GM21576 (cell line): ENCODE results near the gene KCNJ12.

Experiments used
- ATAC-seq: cut with Tn5 transposase; IDR thresholded peaks from one replicate; pipeline ENCODE4 v1.9.1; 2021; ENCODE audit warnings: mild to moderate bottlenecking, moderate library complexity; ENCODE audit not compliant: unreplicated experiment

KCNJ12 gene

DNA sequence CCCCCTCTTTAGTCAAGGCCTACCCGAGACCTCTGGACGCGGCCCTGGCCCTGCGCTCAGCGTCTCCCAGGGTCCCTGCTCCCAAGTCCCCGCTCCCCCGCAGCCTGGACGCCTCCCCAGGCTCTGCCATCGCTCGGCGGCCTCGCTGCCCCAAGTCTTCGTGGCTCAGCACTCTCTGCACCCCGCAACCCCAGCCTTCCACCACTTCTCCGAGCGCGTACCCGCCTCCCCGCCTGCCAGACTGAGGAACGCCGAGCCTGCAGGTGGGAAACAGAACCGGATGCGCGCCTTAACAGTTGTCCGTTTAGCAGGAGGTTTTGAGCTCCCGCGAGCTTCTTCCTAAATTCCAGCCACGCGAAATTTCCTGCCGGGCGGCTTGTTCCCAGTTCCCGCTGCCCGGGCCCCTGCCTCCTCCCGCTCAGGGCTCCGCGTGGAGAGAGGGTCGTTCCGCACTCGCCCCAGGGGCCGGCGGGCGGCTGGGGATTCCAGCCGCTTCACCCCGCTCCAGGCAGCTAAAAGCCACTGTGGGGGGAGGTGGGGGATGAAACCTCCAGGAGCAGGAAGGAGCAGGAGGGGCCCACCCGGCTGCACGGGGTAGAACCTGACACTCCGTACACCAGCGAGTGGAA, 87.7 kb downstream of the KCNJ12 start:
- ATAC-seq, result no peak

DNA sequence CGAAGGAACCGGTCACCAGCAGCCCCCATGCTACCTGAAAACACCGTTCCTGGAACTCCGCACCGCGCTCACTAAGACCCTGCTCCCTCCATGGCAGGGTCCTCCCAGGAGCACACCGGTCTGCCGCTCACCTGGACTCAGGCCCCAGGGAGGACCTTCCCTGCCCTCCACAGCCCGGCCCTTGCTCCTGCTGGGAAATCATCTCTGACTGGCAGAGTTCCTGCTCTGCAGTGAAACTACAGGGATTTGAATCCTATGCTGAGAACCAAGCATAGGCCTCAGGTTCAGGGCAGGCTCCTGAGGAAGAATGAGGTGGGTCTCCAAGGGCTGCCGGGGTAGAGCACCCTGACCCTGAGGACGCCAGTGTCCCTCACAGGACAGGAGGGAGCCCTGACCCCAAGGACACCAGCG, 88.5 kb downstream of the KCNJ12 start:
- no peak for ATAC-seq

DNA sequence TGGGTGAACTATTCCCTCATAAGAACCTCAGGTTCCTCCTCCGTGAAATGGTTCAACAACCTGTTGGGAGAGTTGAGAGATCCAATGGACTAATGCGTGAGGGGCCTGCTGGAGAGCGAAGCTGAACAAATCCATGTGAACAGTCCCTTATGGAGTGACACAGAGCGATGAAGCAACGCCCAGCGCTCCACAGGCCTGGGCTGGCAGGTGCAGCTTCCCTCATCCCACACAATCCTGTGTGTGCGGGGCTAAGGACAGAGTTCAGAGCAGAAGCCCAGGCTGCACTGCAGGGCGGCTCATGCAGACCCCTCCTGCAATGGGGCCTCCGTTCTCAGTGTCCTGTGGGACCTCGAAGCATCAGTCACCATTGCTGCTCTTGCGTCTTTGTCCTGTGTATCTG, 90.4 kb downstream of the KCNJ12 start:
- ATAC-seq, result no peak

DNA sequence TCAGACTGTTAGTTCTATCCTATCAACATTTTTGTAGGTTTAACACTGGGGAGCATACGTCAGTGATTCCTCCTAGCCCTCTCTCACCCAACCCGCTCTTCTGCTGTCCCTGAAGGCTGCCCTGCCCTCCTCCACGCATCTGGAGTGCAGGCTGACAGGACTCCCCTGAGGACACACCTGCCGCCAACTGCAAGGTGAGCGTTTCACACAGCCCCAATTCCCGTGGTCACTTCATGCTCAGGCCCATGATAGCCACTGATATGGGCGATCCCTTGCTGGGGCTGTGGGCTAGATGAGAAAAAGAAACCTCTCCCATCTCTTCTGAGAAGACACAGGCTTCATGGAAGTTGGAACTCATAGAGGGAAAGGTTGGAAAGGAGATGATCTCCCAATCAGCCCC, 91.0 kb downstream of the KCNJ12 start:
- ATAC-seq, result no peak

DNA sequence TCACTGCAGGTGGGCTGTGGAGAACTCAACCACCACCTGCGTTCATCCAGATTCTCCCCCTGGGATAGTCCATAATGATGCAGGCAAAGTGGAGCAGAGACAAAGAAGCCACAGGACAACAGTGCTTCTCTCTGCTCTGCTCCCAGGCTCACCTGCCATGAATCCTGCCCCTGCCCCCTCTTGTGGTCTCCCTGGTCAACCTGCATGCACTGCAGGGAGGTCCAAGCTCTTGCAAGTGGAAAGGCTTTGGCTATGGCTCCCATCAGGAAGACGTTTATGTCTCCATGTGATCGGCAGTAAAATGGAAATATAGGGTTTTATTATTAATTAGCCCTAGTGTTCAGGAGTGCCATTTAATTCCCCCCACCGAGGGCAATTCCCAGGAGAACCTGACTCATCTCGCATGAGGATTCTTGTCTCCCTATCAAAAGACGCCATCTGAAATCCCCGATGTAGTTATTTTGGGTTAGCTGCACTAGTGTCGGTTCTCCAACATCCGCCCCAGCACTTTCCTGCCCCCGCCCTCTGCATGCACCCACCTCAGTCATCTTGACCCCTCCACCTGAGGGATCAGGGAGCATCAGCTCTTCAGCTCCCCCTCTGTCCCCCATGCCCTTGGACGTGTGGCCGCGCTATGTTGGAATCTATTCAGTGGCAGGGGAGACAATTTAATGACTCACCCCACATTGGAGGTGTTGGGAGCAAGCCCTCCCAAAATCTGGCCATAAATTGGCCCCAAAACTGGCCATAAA, 91.8 kb downstream of the KCNJ12 start:
- no peak for ATAC-seq
